ENCODE results near the gene CEP104. TPM values are rescaled to one million over a fixed set of nuclear protein-coding genes. Genes with fewer than 3 reads are reported as not detected.

Gene CEP104
- total and polyA plus RNA-seq, 4 experiments from 2014 or later: 10.3 to 64.4 (median 47.4) TPM

DNA sequence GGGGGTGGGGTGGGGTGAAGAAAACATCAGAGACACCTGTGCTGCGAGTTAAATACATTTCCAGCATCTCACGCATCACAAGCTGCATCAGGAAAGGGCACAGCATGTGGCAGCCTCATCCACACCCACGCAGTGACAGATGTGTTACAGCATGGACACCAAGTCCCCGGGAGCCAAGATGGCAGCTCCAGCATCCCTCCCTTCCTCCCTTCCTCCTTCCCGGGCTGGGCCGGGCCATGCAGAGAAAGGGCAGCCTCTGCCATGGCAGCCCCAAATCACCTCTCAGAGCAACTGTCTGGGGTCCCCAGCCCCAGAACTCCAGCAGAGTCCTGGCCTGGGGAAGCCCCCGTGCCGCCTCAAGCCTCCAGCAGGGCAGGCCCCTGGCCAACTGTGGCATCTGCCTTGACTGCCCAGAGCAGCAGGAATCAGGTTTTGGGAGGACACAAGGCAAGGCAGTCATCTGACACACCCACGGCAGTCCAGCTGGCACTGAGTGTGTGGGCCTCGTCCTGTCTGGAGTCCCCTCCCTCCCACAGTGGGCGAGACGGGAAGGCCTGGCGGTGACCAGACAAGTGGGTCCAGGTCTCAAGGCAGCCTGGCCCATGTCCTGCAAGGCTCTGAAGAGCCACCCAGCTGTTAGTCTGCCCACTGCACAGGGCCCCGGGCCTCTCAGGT, 78.3 kb downstream of the CEP104 start:
- H3K36me3 ChIP-seq (ENCODE audit: insufficient read depth, low read length): peaks cover 41% of the 10 kb centered on the region
- no peak overlapping the region for H3K4me3 ChIP-seq (ENCODE audit: low read length in 2 of 2)
- H3K4me1 ChIP-seq (ENCODE audit: insufficient read depth, low read length): peaks cover 12% of the 10 kb centered on the region
- intact Hi-C loops (cut with micrococcal nuclease): no loop called here
- ChIA-PET POLR2A (ENCODE audit: partially characterized antibody) (no interaction called here), CTCF (ENCODE audit: partially characterized antibody) (no interaction called here)
- no peak overlapping the region for H3K4me3 Mint-ChIP-seq
- peaks cover 3 to 14% (median 5%) of the 10 kb centered on the region in 4 donors for H3K4me1 Mint-ChIP-seq
- H3K27ac Mint-ChIP-seq: no peak overlapping the region
- H3K36me3 Mint-ChIP-seq: peaks cover 19 to 40% of the 10 kb centered on the region in 2 donors
- no peaks in the 10 kb centered on the region for H3K9me3 Mint-ChIP-seq
- no peaks in the 10 kb centered on the region for H3K27me3 ChIP-seq (ENCODE audit: insufficient read depth, low read length)
- no peaks in the 10 kb centered on the region for H3K9me3 ChIP-seq (ENCODE audit: control insufficient read depth in 1 of 2, low read length in 2 of 2)
- DNase-seq: no peak
- H3K27ac ChIP-seq (ENCODE audit: low read depth, low read length): no peak overlapping the region
- H3K27me3 Mint-ChIP-seq: no peaks in the 10 kb centered on the region

DNA sequence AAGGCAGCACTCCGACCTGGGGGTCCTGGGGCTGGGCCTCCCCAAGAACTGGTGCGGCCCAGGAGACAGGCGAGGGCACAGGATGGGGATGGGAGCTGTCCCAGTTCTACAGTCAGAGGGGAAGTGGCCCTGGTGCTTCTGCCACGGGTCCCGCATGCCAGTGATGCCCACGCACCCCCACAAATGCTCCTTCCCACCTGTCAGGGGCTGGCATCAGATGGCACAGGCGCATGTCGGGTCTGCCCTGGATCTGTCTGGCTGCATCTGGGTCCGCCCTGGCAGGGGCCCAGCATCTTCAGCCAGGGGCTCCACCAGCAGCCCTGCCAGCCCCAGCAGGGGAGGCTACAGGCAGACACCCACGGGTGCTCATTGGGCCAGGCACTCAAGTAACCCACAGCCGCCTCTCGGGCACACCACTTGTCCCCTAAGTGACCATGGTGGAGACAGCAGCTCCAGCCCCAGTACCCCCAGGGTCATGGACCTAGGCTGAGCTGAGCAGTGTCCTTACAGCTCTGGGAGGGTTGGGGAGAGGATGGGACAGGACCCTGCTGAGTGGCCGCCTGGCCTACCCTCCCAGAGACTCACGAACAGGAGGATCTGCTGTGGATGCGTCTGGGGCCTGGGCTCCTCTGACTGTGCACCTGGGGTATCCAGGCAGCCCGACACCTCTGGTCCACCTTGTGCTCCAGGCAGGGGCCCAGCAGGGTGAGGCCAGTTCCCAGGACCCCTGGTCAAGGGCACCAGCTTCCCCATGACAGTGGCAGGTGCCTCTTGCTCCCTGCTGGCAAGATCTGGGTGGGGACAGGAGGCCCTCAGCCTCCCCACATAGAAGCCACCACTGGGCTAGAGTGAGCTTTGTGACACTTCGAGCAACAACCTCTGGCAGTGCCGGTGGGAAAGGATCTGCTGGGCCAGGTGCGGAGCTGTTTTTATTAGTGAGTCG, 79.1 kb downstream of the CEP104 start:
- peaks cover 3 to 19% (median 5%) of the 10 kb centered on the region in 4 donors for H3K4me1 Mint-ChIP-seq
- Histone ChIP-seq H3K4me3 (ENCODE audit: low read length in 2 of 2) (no peak overlapping the region), H3K4me1 (ENCODE audit: insufficient read depth, low read length) (peaks cover 17% of the 10 kb centered on the region), H3K27me3 (ENCODE audit: insufficient read depth, low read length) (no peaks in the 10 kb centered on the region), H3K36me3 (ENCODE audit: insufficient read depth, low read length) (peaks cover 35% of the 10 kb centered on the region), H3K9me3 (ENCODE audit: control insufficient read depth in 1 of 2, low read length in 2 of 2) (no peaks in the 10 kb centered on the region), H3K27ac (ENCODE audit: low read depth, low read length) (no peak overlapping the region)
- no peak overlapping the region for H3K4me3 Mint-ChIP-seq
- intact Hi-C loops (cut with micrococcal nuclease): no loop called here
- CTCF ChIA-PET (ENCODE audit: partially characterized antibody): no interaction called here
- peaks cover 19 to 35% of the 10 kb centered on the region in 2 donors for H3K36me3 Mint-ChIP-seq
- H3K27me3 Mint-ChIP-seq: no peaks in the 10 kb centered on the region
- POLR2A ChIA-PET (ENCODE audit: partially characterized antibody): no interaction called here
- DNase-seq: no peak
- no peak overlapping the region for H3K27ac Mint-ChIP-seq
- H3K9me3 Mint-ChIP-seq: no peaks in the 10 kb centered on the region

DNA sequence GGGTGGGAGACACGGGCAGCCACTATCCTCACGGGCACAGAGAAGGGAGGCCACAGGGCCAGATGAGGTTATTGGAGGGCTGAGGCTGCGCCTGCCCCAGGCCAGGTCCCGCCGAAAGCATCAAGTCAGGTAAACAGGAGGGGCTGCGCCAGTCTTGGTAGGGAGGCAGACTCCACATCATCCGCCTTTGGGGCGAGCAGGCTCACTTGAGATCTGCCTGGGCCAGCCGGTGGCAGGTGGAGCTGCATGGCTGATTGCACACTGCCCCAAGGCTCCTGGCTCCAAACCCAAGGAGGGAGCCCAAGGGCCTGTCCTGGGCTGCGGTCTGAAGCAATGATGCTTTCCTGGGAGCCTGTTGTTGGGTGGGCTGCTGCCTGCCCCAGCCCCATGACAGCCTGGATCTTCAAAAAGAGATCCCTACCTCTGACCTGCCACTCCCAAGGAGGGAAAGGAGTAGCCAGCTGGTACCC, 79.9 kb downstream of the CEP104 start:
- no peak overlapping the region for H3K27ac Mint-ChIP-seq
- intact Hi-C loops (cut with micrococcal nuclease): no loop called here

DNA sequence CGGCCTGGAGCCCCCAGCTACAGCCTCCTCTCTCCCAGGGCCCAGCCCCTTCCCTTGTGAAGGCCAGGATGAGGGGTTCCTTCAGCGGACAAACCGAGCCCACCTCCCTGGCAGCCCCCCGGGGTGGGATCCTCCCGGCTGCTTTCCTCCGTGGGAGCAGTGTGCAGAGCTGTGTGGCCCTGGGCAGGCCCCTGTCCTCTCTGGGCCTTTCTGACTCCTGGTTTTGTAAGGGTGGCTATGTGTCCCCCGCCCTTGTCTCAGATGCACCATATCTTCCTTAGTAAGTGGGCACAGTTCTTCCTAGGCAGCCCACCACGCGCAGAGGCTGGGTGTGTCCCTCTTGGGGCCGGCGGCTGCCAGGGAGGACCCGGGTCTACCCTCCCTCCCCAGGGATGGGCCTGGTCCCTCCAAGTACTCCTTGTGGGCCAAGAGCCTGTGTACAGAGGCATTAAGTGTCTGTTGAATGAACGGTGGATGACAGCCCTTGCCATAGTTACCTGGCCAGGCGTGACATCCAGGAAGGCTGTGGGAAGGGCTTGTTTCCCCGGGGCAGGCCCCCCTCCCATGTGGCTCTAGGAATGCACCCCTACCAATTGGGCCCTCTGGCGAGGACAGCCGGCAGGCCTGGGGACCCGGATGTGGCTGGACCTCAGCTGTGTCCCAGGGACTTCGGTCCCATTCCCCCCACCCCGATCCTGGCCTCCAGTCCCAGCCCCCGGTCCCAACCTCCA, 80.6 kb downstream of the CEP104 start:
- ChIA-PET CTCF (ENCODE audit: partially characterized antibody) (interaction anchor here (0.7 to 1.5 kb wide), 6 partner anchors 9 to 28 kb away, joined by 3 to 4 read pairs (median 3); no protein-coding TSS in a partner anchor), POLR2A (ENCODE audit: partially characterized antibody) (interaction anchor here (1.1 to 1.9 kb wide), 2 partner anchors 30 to 124 kb away, joined by 3 to 7 read pairs; partner anchors contain the start of gene C1orf174)
- peak overlapping the region in 1 of 7 donors; percentile 69 for H3K27ac Mint-ChIP-seq
- intact Hi-C loops (cut with micrococcal nuclease): no loop called here
- H3K4me1 ChIP-seq (ENCODE audit: insufficient read depth, low read length): peaks cover 24% of the 10 kb centered on the region
- peaks cover 21% of the 10 kb centered on the region for H3K36me3 ChIP-seq (ENCODE audit: insufficient read depth, low read length)
- peaks cover 18 to 22% of the 10 kb centered on the region in 2 donors for H3K36me3 Mint-ChIP-seq
- no peak overlapping the region for H3K4me3 ChIP-seq (ENCODE audit: low read length in 2 of 2)
- H3K27me3 Mint-ChIP-seq: no peaks in the 10 kb centered on the region
- no peaks in the 10 kb centered on the region for H3K9me3 ChIP-seq (ENCODE audit: control insufficient read depth in 1 of 2, low read length in 2 of 2)
- no peaks in the 10 kb centered on the region for H3K27me3 ChIP-seq (ENCODE audit: insufficient read depth, low read length)
- H3K9me3 Mint-ChIP-seq: no peaks in the 10 kb centered on the region
- peaks cover 3 to 25% (median 10%) of the 10 kb centered on the region in 4 donors for H3K4me1 Mint-ChIP-seq
- DNase-seq: no peak
- H3K4me3 Mint-ChIP-seq: no peak overlapping the region
- H3K27ac ChIP-seq (ENCODE audit: low read depth, low read length): no peak overlapping the region

More for the DNA sequence above, 79.9 kb downstream of the CEP104 start:
- H3K4me1 ChIP-seq (ENCODE audit: insufficient read depth, low read length): peaks cover 19% of the 10 kb centered on the region
- peaks cover 3 to 19% (median 5%) of the 10 kb centered on the region in 4 donors for H3K4me1 Mint-ChIP-seq
- H3K27me3 ChIP-seq (ENCODE audit: insufficient read depth, low read length): no peaks in the 10 kb centered on the region
- no peak overlapping the region for H3K27ac ChIP-seq (ENCODE audit: low read depth, low read length)
- ChIA-PET POLR2A (ENCODE audit: partially characterized antibody) (no interaction called here), CTCF (ENCODE audit: partially characterized antibody) (no interaction called here)
- H3K27me3 Mint-ChIP-seq: no peaks in the 10 kb centered on the region
- H3K9me3 Mint-ChIP-seq: no peaks in the 10 kb centered on the region
- no peak overlapping the region for H3K4me3 ChIP-seq (ENCODE audit: low read length in 2 of 2)
- H3K9me3 ChIP-seq (ENCODE audit: control insufficient read depth in 1 of 2, low read length in 2 of 2): no peaks in the 10 kb centered on the region
- no peak overlapping the region for H3K4me3 Mint-ChIP-seq
- H3K36me3 Mint-ChIP-seq: peaks cover 19 to 28% of the 10 kb centered on the region in 2 donors
- no peak for DNase-seq
- H3K36me3 ChIP-seq (ENCODE audit: insufficient read depth, low read length): peaks cover 28% of the 10 kb centered on the region

DNA sequence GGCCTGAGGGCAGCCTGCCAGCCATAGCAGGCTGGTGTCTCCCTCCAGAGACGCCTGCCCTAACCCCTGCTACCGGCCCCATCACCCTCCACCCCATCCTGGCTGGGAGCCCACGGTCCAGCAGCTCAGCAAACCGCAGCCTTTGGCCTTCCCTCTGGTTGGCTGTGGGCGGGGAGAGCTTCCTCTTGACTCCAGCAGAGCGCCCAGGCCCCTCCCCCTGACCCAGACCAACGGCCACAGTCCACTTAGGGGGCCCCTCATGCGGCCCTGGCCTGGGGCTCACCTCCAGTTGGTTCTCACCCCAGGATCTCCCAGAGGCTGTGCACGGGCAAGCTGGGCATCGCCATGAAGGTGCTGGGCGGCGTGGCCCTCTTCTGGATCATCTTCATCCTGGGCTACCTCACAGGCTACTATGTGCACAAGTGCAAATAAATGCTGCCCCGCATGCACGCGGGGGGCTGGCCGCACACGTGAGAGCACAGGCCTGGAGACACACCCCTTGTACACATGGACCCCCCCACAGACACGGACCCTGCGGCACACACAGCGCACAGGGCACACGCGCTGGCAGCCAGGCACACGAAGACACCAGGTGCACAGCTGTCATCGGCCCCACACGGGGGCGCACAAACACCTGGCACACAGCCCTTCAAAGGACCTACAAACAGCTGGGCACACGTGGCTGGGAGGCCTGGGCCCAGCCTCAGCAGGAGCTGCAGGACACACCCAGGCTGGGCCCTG, 81.4 kb downstream of the CEP104 start:
- H3K27me3 ChIP-seq (ENCODE audit: insufficient read depth, low read length): no peaks in the 10 kb centered on the region
- peaks cover 4 to 28% (median 10%) of the 10 kb centered on the region in 4 donors for H3K4me1 Mint-ChIP-seq
- H3K4me3 ChIP-seq (ENCODE audit: low read length in 2 of 2): no peak overlapping the region
- H3K9me3 ChIP-seq (ENCODE audit: control insufficient read depth in 1 of 2, low read length in 2 of 2): no peaks in the 10 kb centered on the region
- H3K36me3 ChIP-seq (ENCODE audit: insufficient read depth, low read length): peaks cover 14% of the 10 kb centered on the region
- H3K27ac Mint-ChIP-seq: peak overlapping the region in 4 of 7 donors; percentile 22 to 69 (median 38)
- H3K27me3 Mint-ChIP-seq: no peaks in the 10 kb centered on the region
- H3K27ac ChIP-seq (ENCODE audit: low read depth, low read length): no peak overlapping the region
- intact Hi-C loops (cut with micrococcal nuclease): no loop called here
- H3K36me3 Mint-ChIP-seq: peaks cover 12 to 16% of the 10 kb centered on the region in 2 donors
- ChIA-PET POLR2A (ENCODE audit: partially characterized antibody) (interaction anchor here (1.1 to 1.9 kb wide), 2 partner anchors 29 to 125 kb away, joined by 3 to 7 read pairs; partner anchors contain the start of gene C1orf174), CTCF (ENCODE audit: partially characterized antibody) (interaction anchor here (0.7 to 1.5 kb wide), 6 partner anchors 10 to 29 kb away, joined by 3 to 4 read pairs (median 3); no protein-coding TSS in a partner anchor)
- no peaks in the 10 kb centered on the region for H3K9me3 Mint-ChIP-seq
- H3K4me1 ChIP-seq (ENCODE audit: insufficient read depth, low read length): peaks cover 28% of the 10 kb centered on the region
- H3K4me3 Mint-ChIP-seq: peak overlapping the region in 1 of 8 donors; percentile 62
- DNase-seq: peak; percentile 50 to 60 (median 55)

DNA sequence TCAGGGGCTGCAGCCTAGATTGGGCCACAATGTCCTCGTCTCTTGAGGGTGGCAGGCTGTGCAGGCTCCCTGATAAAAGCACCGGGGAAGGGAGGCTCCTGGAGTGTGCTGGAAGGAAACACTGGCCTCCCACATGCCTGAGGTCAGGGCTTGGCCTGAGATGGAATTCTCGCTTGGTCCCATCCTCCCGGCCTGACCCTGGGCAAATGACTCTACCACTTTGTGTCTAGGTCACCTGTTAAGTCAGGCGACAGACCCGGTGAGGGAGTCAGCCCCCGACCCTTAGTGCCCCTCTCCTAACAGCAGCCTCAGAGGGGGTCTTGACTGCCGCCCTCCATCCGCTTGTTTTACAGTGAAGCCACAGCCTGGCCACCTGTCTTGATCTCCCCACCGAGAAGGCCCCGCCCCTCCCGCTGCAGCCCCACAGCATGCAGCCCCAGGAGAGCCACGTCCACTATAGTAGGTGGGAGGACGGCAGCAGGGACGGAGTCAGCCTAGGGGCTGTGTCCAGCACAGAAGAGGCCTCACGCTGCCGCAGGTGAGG, 82.0 kb downstream of the CEP104 start:
- Mint-ChIP-seq H3K36me3 (peaks cover 5 to 9% of the 10 kb centered on the region in 2 donors), H3K27ac (no peak overlapping the region), H3K27me3 (no peaks in the 10 kb centered on the region), H3K4me1 (peaks cover 4 to 28% (median 11%) of the 10 kb centered on the region in 4 donors), H3K4me3 (peak overlapping the region in 1 of 8 donors; percentile 4), H3K9me3 (no peaks in the 10 kb centered on the region)
- H3K9me3 ChIP-seq (ENCODE audit: control insufficient read depth in 1 of 2, low read length in 2 of 2): no peaks in the 10 kb centered on the region
- no peak overlapping the region for H3K27ac ChIP-seq (ENCODE audit: low read depth, low read length)
- intact Hi-C loops (cut with micrococcal nuclease): no loop called here
- H3K27me3 ChIP-seq (ENCODE audit: insufficient read depth, low read length): no peaks in the 10 kb centered on the region
- H3K4me3 ChIP-seq (ENCODE audit: low read length in 2 of 2): no peak overlapping the region
- DNase-seq: no peak
- ChIA-PET CTCF (ENCODE audit: partially characterized antibody) (interaction anchor here (1.5 kb wide), 1 partner anchor 28 kb away, joined by 4 read pairs; no protein-coding TSS in a partner anchor), POLR2A (ENCODE audit: partially characterized antibody) (interaction anchor here (1.1 to 1.9 kb wide), 3 partner anchors 18 to 125 kb away, joined by 3 to 7 read pairs (median 6); partner anchors contain the start of gene C1orf174)
- peaks cover 28% of the 10 kb centered on the region for H3K4me1 ChIP-seq (ENCODE audit: insufficient read depth, low read length)
- peaks cover 8% of the 10 kb centered on the region for H3K36me3 ChIP-seq (ENCODE audit: insufficient read depth, low read length)
